IPS DF 19.7 (cell line): Measurements from ENCODE around the gene GPATCH8.
"Not testable (repeated sequence)": the region's sequence is repeated elsewhere in the genome, so short reads cannot be mapped to it uniquely, and the experiment has no call there.

ENCODE experiments used
- DNase-seq: peaks from one replicate; pipeline ENCODE4 v3.0.0-alpha.2; 2013; ENCODE audit warnings: low read depth, low spot score

Gene GPATCH8

DNA sequence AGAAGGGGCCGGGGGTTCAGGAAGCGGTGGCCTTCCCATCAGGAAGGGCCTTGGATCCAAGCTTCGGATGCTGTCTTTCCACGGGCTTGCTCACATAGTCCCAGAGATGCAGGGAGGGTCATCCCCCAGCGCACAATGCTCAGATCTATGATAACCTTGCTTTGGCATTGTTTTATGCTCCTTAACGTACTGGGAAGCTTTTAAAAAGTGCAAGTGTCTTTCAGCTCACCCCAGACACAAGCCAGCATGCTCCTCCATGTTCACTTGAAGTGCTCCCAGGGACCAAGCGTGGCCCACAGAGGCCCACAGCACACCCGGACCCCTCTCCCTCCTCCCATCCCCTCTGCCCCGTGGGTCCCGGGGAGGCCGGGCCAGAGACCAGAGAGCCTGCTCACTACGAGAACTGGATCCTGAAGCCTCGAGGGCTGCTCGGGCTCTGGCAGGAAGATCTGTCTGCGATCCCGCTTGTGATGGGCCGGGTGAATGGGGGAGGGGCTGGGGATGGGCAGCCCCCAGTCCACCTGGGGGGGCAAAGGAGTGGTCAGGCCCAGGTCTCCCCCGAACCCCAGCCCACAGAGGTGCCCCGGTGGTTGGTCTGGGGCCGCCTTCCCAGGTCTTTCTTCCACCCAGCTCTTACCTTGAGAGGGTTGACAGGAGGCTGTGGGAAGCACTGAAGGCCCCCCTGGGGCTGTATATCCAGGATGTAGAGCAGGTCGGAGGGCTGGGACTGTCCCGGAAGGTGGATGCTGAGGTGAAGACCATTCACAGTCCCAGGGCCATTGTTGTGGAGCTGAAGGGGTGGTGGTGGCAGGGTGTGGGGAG, 127.8 kb downstream of the GPATCH8 start:
- DNase-seq: no peak

DNA sequence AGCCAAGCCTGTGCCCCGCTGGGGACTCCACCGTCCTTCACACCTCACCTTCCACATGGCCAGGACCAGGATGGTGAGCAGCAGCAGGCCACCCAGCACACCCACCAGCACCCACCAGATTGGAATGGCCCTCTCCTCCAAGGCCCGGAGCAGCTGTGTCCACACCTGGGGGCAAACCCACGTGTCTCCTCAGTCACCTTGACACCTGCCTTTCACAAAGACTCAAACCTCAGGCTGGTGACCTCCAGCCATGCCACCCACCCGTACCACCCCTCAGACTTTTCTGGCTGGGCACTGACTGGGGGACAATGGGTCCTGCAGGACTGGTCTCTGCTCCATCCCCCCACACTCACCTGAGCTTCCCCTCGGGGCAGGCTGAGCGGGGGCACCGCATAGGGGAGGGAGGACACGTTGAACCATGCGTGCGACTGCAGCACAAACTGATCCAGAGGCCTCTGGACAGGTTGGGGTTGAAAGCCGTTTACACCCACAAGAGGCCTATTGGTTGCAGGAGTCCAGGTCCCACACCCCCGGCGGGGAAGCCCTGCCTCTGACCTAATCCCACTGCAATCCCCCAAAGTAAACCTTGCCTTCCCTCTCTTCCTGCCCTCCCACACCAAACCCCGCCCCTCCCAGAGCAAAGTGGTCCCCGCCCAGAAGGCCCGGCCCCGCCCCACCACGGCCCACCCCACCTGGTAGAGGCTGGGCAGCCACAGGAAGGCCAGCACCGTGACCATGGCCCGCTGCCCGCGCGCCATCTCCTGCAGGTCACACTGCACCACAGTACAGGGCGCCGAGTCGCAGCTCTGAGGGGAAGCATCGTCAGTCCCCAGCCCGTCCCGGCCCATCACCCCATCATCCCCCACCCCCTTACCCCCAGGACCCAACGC, 128.7 kb downstream of the GPATCH8 start:
- peak; percentile 74 for DNase-seq

DNA sequence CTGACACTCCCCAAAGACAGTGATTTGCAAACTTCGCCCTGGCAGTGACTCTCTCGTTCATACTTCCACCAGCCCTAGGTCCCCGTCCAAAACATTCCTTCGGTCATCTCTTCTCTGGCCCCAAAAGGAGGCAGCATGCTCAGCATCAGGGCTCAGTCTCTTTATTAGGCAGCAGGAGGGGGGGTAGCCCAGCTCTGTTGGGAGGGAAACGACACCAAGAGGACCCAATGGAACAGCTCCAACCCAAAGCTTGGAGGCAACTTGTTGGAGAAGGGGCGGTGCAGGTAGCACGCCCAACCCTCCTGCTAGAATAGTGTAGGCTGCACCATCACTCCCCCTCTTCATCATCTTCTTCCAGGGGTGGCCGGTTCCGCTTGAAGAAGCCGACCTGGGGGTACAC, 131.2 kb downstream of the GPATCH8 start:
- DNase-seq: no peak

DNA sequence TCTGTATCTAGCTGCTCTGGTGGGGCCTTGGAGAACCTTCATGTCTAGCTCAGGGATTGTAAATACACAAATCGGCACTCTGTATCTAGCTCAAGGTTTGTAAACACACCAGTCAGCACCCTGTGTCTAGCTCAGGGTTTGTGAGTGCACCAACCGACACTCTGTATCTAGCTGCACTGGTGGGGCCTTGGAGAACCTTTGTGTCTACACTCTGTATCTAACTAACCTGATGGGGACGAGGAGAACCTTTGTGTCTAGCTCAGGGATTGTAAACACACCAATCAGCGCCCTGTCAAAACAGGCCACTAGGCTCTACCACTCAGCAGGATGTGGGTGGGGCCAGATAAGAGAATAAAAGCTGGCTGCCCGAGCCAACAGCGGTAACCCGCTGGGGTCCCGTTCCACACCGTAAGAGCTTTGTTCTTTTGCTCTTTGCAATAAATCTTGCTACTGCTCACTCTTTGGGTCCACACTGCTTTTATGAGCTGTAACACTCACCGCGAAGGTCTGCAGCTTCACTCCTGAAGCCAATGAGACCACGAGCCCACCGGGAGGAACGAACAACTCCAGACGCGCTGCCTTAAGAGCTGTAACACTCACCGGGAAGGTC, 133.7 kb downstream of the GPATCH8 start:
- not testable (repeated sequence) for DNase-seq

DNA sequence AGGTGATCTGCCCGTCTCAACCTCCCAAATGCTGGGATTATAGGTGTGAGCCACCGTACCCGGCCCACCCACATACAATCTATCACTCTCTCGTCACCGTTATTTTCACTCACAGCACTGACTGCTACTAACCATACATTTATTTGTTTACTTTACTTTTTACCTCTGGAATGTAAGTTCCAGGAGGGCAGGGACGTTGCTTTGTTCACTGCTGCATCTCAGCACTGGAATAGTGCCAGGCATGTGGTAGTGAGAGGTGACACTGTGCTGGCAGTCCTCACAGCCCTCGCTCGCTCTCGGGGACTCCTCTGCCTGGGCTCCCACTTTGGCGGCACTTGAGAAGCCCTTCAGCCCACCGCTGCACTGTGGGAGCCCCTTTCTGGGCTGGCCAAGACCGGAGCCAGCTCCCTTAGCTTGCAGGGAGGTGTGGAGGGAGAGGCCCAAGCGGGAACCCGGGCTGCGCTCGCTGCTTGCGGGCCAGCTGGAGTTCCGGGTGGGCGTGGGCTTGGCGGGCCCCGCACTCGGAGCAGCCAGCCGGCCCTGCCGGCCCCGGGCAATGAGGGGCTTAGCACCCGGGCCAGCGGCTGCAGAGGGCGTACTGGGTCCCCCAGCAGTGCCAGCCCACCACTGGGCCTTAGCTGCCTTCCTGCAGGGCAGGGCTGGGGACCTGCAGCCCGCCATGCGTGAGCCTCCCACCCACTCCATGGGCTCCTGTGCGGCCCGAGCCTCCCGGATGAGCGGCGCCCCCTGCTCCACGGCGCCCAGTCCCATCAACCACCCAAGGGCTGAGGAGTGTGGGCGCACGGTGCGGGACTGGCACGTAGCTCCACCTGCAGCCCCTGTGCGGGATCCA, 134.6 kb downstream of the GPATCH8 start:
- not testable (repeated sequence) for DNase-seq

DNA sequence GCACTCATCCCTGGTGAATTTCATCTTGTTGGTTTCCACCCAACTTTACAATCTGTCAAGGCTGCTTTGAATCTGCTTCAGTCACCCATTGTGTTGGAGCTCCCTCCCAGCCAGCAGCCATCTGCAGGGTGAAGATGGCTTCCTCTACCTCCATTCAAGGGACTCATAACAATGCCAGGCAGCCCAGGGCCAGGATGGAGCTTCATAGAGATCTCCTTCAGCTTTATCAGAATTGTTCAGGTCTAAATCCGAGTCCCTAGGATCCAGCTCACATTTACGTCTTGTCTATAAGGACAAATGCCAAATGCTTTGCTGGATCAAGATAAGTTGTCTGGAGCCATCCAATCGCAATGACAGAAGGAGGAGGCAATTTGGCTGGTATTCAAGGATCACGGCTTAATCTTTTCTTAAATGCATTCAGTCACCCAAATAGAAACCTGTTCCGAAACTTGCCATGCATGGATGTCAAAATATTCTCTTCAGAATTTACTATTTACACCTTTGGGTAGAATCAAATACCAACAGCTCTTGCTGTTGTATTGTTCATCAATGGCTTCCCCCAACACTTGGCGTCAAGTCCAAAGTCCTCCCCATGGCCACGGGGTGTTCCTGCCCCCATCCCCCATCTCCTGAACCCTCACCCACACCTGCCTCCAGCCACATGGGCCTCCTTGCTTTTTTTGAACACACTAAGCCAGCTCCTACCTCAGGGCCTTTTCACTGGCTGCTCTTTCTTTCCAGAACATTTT, 135.8 kb downstream of the GPATCH8 start:
- DNase-seq: no peak

DNA sequence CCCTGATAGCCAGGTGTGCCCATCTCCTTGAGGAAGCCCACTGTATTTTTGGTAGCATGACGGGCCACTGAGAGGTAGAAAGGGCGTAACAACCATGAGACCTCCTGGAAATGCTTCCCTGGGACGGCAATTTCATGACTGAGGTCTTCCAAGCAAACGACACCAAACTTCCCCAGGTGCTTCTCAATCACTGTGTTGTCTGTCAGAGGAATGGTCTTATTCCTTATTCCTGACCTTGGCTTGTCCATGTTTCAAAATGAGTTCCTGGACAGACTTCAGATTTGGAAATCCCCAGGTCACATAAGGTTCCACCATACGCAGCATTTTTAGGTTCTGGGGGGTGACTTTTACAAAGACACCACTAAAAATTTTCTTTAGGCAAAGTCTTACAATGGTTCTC, 138.2 kb downstream of the GPATCH8 start:
- not testable (repeated sequence) for DNase-seq

DNA sequence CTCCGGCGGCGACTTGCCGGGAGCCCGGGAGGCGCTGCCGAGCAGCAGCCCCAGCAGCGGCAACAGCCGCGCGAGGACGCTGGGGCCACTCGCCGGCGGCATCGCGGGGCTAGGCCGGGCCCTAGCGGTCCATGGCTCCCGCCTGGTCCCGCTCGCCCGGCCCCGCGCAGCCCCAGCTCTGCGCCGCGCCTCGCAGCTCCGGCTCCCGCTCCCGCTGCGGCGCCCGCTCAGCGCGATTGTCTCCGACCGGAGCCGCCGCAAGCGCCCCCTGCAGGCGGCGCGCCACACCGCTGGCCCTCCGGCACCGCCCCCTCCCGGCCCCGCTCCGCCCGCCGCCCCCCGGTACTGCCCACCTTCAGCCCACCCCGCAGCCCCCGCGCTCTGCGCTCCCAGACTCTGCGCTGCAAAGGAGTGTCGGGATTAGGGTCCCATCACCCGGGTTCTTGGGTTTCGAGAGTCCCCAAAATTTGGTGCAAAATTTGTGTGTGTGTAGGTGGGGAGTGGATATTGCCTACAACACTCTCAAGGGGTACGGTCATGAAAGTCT, 139.5 kb downstream of the GPATCH8 start, which contains the start of gene FAM171A2:
Gene FAM171A2, minus strand, starts transcription at position 241 of the 547 bp plus-strand sequence. Its CDS starts 139 bp downstream, at position 102.
- no peak for DNase-seq

DNA sequence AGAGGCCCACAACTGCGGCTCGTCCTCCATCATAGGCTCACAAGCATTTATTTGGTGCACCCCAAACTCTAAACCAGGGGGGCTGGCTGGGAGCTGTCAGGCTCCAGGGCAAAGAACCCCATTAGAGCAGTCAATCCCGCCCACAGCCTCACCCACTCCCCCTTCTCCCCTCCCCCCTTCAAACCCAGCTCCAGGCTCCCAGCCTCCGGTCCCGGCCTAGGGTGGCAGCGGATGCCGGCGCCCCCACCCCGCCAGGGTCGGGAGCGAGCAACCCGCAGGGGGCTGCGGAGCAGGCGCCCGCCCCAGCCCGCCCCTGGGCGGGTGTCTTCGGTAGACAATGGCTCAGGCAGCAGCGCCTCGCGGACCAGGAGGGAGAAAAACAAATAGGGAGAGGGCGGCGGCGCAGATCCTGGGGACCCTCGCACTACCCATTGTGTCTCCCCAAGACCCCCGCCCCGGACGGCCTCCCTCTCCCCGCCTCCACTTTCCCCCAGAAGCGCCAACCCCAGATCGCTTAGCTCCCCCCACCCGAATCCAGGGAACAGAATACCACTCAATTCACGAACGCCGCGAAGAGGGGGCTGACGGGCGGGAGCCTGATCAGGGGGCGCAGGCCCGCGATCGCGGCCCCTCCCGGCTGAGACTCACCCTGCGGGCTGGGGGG, 140.1 kb downstream of the GPATCH8 start:
- no peak for DNase-seq

DNA sequence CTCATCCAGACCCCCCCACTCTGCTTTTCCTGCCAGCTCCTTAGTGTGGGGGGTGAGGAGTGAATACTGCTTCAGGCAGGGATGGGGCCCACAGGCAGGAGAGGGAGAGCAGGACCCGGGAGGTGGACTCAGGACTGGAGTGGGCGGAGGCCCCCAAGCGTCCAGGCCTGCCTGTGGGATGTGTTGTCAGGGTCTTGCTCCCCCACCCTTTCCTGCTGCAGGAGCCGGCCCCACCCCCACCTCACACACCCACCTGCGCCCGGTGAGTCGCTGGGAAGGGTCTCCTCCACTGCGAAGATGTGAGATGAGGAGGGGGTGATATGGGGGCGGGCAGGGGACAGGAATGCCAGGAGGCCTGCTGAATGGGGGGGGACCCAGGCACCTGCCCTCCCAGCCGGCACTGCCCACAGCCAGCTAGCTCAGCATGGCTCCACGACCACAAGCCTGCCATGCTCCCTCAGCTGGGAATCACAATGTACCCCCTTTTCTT, 140.7 kb downstream of the GPATCH8 start:
- DNase-seq: no peak

DNA sequence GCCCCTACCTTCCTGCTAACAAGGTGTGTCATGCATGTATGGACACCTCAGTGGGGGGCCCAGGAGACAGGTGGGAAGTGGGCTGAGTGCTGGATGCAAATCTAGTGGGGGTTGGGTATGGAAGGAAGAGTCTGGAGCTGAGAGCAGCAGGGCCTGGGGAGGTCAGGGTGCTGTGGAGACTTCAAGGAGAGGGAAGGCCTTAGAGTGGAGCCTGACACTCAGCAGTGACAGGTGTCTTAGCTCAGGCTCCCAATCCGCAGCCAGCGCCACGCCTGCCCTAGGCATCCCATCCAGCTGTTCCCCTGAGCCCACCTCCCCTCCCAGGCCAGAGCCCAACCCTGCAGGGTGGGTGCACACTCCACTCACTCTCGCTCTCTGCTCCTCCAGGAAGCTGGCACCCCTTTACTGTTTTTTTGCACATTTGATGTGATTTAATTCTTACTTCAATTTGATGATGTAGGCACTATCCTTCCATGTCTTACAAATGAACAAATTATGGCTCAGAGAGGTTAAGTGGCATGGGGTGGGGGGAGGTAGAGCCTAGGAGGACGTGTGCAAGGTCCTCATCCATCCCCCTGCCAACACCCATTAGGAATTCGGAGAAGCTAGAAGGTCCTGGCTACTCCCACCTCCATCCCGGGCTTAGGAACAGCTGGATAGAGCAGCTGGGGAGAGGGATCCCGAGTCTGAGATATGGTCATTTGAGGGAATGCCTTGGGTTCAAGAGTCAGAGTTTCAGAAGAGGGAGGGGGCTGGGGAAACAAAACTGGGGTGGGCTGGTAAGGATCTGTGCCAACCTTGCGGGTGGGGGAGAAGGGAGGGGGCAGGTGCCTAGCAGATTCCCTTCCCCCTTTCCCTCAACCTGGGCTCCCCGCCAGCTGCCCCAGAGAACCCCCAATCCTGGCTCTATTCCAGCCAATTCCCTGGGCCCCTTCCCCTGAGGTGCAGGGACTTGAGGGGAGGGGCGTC, 141.6 kb downstream of the GPATCH8 start:
- no peak for DNase-seq

DNA sequence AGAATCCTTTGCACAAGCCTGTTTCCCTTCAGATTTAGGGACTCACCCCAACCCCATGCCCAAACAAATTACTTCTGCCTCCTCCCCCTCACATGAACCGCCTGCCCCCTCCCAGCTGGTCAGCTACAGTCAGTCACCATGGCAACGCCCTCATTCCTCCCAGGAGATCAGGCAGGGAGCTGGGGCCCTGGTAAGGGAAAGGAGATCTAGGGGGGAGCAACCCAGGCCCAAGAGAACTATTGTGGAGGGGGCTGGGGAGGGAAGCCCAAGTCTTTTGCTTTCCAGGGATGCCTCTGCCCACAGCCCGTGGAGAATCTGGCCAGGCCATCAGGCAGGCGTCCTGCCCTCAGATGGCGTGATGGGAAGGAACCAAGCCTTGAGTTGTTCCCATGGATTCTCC, 142.4 kb downstream of the GPATCH8 start:
- no peak for DNase-seq

DNA sequence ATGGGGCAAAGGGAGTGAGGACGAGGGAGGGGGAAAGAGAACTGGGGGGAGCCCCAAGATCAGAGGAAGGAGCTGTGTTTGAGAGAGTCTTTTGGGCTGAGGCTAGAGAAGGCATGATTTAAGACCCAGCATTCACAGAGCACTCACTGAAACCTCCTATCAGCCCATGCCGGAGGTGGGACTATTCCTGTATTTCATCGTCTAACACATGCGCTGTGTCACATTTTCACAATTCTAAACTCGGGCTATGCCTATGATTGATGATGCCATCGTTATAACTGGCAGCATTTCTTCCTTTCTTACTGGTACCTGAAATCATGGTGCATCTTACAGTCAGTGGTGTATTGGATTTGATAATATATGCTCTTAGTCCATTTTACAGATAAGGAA, 143.1 kb downstream of the GPATCH8 start:
- no peak for DNase-seq

DNA sequence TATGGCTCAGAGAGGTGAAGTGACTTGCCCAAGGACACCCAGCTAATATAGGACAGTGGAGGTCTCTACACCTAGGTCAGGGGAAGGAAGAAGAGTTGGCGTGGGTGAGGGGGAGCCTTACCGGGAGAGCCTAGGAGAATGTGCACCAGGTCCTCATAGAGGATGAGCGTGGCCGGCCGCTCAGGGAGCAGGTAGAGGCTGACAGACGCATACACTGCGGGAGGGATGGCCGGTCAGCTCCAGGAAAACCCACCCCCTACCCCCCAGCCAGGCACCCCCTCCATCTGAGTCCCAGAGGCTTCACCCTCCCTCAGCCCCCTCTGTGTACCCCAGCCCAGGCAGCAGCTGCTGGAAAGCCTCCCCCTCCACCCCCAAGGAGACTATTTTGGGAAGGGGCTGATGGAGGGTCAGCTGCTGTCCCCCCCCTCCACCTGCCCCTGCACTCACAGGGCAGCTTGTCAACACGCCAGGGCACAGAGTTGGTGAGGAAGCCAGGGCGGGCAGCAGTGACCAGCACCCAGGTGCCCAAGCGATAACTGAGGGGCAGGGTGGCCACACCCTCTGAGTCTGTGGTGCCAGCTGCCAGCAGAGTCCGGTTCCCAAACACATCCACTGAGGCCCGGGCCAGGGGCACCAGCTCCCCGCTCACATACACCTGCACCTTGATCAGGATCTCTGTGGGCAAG, 143.6 kb downstream of the GPATCH8 start:
- no peak for DNase-seq

DNA sequence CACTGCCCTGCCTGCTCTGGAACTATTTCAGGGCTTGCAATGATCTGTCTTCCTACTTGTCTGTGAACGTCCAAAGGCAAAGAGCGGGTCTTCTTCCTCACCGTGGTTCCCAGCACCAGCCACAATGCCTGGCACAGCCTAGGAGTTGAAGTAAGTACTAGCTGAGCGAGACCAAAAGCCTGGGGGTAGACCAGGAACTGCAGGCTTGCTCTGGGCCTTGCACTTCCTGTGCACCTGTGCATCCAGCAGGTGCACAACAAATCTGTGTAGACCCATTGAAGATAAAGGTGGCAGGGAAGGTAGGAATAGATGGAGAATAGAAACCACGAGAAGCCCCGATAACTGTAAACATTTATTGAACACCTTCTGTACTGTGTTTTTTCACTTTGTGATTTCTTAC, 144.2 kb downstream of the GPATCH8 start:
- DNase-seq: no peak

DNA sequence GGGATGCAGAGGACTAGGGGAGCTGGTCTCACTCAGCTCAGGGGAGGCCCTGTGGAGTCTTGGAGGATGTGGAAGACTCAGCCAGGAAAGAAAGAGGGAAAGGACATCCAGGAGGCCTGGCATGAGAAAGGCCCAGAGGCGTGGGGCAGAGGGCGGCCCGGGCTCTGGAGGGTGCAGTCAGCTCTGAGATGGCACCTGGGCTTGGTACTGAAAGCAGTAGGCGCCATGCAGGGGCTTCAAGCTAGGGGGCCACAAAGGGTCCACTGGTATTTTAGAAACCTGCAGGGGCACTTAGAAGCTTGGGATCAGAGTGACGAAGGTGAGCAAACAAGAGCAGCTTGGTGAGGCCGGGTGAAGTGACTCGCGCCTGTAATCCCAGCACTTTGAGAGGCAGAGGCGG, 145.1 kb downstream of the GPATCH8 start:
- DNase-seq: no peak

DNA sequence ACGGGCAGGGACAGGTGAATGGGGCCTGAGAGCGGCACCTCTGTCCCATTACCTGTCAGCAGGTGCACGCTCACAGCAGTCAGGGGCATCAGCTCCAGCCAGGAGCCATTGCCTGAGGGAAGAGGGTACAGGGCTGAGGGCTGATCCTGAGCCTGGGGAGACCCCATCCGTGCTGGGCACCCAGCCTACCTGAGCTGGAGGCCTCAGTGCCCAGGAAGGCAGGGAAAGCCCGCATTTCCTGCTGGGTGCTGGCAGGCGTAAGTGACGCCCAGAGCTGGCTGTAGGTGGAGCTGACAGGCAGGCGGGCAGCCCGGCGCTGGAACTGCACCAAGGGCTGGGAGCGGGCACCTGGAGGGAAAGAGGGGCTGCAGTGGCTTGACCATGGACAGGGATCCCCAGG, 147.0 kb downstream of the GPATCH8 start:
- no peak for DNase-seq

DNA sequence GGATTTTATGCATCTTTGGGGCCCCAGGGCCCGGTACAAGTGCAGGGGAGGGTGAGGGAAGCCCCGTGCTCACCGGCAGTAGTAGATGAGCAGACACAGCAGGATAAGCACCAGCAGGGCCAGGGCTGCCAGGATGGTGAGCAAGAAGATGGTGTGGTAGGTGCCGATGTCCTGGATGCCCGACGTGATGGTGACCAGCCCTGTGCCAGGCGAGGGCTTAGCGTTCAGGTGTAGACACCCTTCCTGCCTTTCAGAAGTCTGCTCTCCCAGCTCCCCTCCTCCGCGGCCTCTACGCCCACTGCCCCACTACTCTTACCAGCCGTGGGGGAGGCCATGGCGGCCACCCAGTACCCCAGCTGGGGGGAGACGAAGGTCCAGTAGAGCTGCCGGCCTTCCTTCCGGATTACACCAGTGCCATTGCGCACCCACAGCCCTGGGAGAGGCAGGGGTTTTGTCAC, 147.5 kb downstream of the GPATCH8 start:
- DNase-seq: no peak
